Measurements from ENCODE around the gene ARID5A.

ARID5A gene

GRCh38 chr2:96601382-96602292 lies 65.1 kb downstream of the ARID5A start:
- DNase-seq (ENCODE audit: low spot score) = no peak

All from globus pallidus (tissue), 1 donor.